ENCODE data around the gene TRIP12. TPM values are rescaled to one million over a fixed set of nuclear protein-coding genes. Genes with fewer than 3 reads are reported as not detected.

Gene TRIP12
- total and polyA plus RNA-seq, 2 of the 8 experiments (the other 6 are each of a cell fraction or from before 2014, with no cell fraction given): 23.1 to 174 TPM

DNA sequence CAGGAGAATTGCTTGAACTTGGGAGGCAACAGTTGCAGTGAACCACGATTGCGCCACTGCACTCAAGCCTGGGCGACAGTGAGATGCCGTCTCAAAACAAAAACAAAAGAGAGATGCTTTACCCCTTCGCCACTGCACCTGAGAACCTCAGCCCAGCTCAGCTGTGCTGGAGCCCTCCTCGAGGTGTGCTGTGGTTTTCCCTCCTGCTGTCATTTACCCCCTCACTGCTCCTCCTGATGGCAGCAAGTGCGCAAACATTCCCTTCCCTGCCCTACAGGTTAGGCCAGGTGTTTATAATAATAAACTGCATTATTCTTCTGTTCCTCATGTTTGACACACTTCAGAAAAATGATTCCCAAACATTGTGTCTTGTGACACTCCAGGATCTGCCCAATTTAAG is 8.8 kb upstream of the TRIP12 start:
- Histone ChIP-seq H2BK15ac (ENCODE audit: low read length) (no peak overlapping the region), H2BK5ac (ENCODE audit: low read depth, low read length) (no peak overlapping the region), H2BK20ac (ENCODE audit: low read length) (no peak overlapping the region), H3K23me2 (ENCODE audit: low read depth, low read length) (no peaks in the 10 kb centered on the region), H3K9ac (replicated peaks in 1 of 4; ENCODE audit: extremely low read depth in 1 of 4, low read depth in 3 of 4, low read length in 3 of 4) (no peak overlapping the region), H3K27ac (ENCODE audit: low read depth, low read length) (no peak overlapping the region), H3K79me2 (ENCODE audit: control insufficient read depth in 1 of 2, insufficient read depth in 2 of 2, low read length in 2 of 2) (peaks cover 0 to 2% of the 10 kb centered on the region in 2 experiments; a peak in 1 of 4 replicates), H2BK12ac (ENCODE audit: low read depth, low read length) (no peak overlapping the region), H4K5ac (ENCODE audit: insufficient read length, low read depth, low read length) (no peak overlapping the region), H3K4ac (replicated peaks; ENCODE audit: insufficient read length, low read depth, low read length) (no peak overlapping the region), H3K56ac (replicated peaks; ENCODE audit: insufficient read length, low read depth, low read length) (no peak overlapping the region), H4K8ac (ENCODE audit: extremely low read depth, insufficient read depth, low read length) (no peak overlapping the region; the same call in 1 of the 2 replicates), H3K23ac (ENCODE audit: insufficient read length) (no peak overlapping the region), H4K91ac (replicated peaks; ENCODE audit: insufficient read length, low read length) (no peak overlapping the region), H3K4me3 (ENCODE audit: extremely low read depth in 1 of 4, insufficient read depth in 2 of 4, low read depth in 3 of 4, low read length in 4 of 4) (no peak overlapping the region), H3K14ac (ENCODE audit: insufficient read length) (no peak overlapping the region), H3K27me3 (replicated peaks in 1 of 4; ENCODE audit: control insufficient read depth in 3 of 4, extremely low read depth in 1 of 4, insufficient read depth in 3 of 4, low read length in 3 of 4) (no peaks in the 10 kb centered on the region), H4K20me1 (replicated peaks in 1 of 2; ENCODE audit: control insufficient read depth in 1 of 2, insufficient read depth in 2 of 2, low read length in 2 of 2) (no peaks in the 10 kb centered on the region), H3K36me3 (ENCODE audit: control insufficient read depth in 2 of 4, insufficient read depth in 4 of 4, low read length in 3 of 4) (no peaks in the 10 kb centered on the region), H3K4me1 (replicated peaks in 1 of 4; ENCODE audit: control insufficient read depth in 3 of 4, insufficient read depth in 4 of 4, low read length in 3 of 4) (no peaks in the 10 kb centered on the region; a peak in 1 of 7 replicates), H3K79me1 (ENCODE audit: low read depth, low read length) (no peaks in the 10 kb centered on the region), H3K9me3 (ENCODE audit: insufficient read depth in 2 of 2, low read depth in 1 of 2, low read length in 1 of 2) (no peaks in the 10 kb centered on the region), H2AFZ (ENCODE audit: low read length) (no peak overlapping the region), H3K18ac (ENCODE audit: extremely low read depth, low read length) (no peak overlapping the region), H3K4me2 (ENCODE audit: insufficient read depth in 1 of 2, low read depth in 2 of 2, low read length in 2 of 2) (no peak overlapping the region), H2BK120ac (replicated peaks; ENCODE audit: low read depth, low read length) (no peak overlapping the region), H2AK5ac (ENCODE audit: low read depth, low read length) (no peak overlapping the region)
- 86% methylated on average over 7 of the region's 7 CpGs; no CpG with 5 or more reads in 1 of the 2 experiments for WGBS, 2 experiments (ENCODE audit: extremely low coverage in 1 of 2, insufficient coverage in 1 of 2, insufficient read length in 1 of 2, insufficient replicate concordance in 2 of 2, low coverage in 1 of 2, low lambda C conversion rate in 2 of 2, missing lambda C conversion rate in 1 of 2)
- CTCF ChIA-PET (ENCODE audit: partially characterized antibody): interaction anchor here (0.9 to 2.5 kb wide), 2 partner anchors 131 to 137 kb away, joined by 3 to 7 read pairs; partner anchors contain the start of gene SLC16A14
- DNase-seq (ENCODE audit: low read depth in 1 of 2, low spot score in 2 of 2) (no peak), FAIRE-seq (no peak)
- POLR2A ChIA-PET (ENCODE audit: partially characterized antibody): interaction anchor here (1.1 kb wide), 1 partner anchor 18 kb away, joined by 3 read pairs; no protein-coding TSS in a partner anchor
- TF ChIP-seq, protein P1, sequence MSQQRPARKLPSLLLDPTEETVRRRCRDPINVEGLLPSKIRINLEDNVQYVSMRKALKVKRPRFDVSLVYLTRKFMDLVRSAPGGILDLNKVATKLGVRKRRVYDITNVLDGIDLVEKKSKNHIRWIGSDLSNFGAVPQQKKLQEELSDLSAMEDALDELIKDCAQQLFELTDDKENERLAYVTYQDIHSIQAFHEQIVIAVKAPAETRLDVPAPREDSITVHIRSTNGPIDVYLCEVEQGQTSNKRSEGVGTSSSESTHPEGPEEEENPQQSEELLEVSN (IDR thresholded peaks at IDR 0.05): no peak
